HuH-7.5 (cell line): ENCODE measurements around the gene SIAH2.
A peak's percentile ranks its signal among the peaks of the same experiment; 100 is the strongest.

Experiments used
- DNase-seq: peaks from one replicate; pipeline ENCODE4 v3.0.0; 2011; ENCODE audit warnings: low spot score

SIAH2 gene

DNA sequence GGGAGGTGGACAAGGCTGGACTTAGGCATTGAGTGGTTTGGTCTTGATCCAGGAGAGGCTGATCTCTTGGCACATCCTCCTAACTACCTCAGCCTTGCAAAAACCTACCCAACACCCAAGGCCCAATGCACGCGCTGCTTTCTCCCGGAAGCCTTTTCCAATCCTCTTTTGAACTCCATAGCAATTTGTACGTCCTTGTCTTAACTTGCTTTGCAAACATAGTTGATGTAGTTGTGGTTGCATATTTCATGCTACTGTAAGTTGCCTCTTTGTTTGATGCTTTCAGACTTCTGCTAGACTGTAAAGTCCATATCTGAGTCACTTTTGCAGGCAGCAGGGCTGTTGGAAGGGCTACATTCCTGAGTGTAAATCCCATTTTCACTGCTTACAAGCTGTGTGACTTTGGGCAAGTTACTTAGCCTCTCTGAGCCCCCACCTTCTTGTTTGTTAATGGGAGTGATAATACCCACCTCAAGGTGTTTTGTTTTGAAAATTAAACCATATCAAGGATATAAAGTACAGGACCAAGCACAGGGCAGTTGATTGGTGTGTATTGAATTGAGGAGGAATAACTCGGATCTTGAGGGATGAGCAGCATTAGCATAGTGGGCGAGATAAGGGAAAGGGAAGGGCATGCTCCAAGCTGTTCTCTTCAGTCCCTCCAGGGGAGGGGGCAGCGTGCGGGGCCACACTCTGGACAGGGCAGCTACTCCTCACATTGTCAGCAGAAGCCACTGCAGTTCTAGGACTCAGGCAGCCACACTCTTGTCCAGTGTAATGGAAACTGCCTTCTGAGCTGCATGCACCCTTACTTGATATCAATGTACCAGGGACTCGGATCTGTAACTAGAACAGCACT is 28.8 kb downstream of the SIAH2 start:
- no peak for DNase-seq

DNA sequence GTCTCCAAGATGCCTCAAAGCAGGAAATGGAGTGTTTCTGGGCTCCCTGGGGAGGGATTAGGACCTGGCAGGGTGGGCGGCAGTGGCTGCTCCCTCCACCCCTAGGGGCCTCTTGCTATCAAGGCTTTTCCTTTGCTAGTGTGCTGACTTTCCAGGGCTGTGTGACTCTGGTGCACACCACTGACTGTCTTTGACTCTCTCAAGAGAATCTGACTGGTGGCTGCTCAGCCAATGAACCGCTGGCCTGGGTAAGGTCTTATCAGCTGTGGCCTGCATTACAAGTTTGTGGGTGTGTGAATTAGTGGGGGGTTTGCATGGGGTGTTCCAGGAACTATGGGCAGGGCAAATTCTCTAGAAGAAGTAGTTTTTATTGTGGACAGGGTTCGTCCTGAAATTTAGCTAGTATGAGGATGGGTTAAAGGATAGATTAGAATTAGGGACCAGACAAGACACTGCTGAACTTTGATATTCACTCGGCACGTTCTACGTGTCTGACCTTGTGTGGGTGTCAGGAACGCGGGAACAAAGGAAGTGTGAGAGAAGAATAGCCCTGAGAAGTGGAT is 29.5 kb downstream of the SIAH2 start:
- DNase-seq, result no peak

GRCh38 chr3:150729682-150730360 is 33.1 kb downstream of the SIAH2 start:
- no peak for DNase-seq

DNA sequence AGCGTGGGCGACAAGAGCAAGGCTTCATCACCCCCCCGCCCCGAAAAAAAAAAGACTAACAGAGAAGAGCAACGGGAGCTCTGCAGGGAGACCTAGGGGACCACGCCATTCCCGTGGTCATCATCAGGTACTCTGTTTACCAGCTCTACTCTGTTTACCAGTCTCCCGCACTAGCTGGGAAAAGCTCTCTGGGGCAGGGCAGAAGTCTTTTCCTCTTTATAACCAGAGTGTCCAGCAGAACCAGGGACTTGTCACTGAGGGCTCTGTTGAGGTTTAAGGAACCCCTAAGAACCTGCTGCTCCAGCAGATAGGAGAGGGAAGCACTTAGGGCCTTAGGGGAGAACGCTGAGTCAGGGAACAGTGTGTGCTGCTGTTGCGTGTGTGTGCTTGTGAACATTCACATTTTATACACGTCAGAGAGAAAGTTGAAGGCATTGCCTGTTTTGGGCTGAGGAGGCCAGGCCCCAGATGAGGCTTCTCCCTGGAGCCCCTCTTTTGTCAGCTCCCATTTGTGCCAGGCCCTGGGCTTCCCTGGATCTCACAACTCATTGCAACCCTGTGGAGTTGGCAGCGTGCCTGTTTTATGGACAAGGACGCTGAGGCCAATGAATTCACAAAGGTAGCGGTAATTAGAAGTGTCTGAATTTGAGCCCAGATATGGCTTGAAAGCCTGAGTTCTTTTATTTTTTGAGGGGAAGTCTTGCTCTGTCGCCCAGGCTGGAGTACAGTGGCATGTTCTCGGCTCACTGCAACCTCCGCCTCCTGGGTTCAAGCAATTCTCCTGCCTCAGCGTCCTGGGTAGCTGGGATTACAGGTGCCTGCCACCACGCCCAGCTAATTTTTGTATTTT is 35.1 kb downstream of the SIAH2 start:
- DNase-seq, result no peak

- DNase-seq, result no peak
These were observed 37.4 kb downstream of the SIAH2 start for GRCh38 chr3:150725548-150725947.

GRCh38 chr3:150723946-150724345 is 39.0 kb downstream of the SIAH2 start:
- DNase-seq, result no peak

DNA sequence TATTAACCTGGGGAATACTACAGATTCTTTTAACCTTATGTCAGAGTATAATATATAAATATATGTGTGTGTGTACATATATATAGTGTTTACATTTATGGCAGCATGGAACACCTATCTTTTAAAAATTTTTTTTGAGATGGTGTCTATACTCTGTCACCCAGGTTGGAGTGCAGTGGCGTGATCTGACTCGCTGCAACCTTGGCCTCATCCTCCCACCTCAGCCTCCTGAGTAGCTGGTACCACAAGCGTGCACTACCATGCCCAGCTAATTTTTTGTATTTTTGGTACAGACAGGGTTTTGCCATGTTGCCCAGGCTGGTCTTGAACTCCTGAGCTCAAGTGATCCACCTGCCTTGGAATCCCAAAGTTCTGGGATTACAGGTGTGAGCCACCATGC is 40.7 kb downstream of the SIAH2 start:
- DNase-seq, result no peak

- DNase-seq, result peak; percentile 48
These were observed 41.5 kb downstream of the SIAH2 start for GRCh38 chr3:150721285-150722130.

DNA sequence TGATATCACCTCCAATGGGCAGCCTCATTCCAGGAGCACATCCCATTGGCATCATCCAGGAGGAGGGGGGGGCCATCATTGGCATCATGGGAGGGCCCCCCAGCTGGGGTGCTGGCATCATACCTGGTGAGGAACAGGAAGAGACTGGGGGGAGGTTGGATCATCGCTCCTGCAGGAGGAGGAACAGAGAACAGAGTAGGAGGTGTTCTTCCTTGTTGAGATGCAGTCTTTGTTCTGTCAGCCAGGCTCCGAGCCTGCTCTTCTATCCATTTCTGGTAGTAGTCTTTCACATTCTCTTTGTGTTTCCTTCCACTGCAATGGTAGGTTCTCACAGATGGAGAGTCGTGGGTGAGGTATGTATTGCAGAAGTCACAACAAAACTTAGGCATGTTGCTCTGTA is 42.5 kb downstream of the SIAH2 start:
- DNase-seq, result no peak

- no peak for DNase-seq
These were observed 52.9 kb downstream of the SIAH2 start for GRCh38 chr3:150710097-150710496.

- DNase-seq, result peak; percentile 77
These were observed 59.1 kb downstream of the SIAH2 start, which contains the start of gene ERICH6 for GRCh38 chr3:150703756-150704344. Gene ERICH6, minus strand, starts transcription at chr3:150703920. Its CDS starts 22 bp downstream, at chr3:150703898.

- DNase-seq, result peak; percentile 8
These were observed 59.6 kb downstream of the SIAH2 start for GRCh38 chr3:150703299-150703755.

GRCh38 chr3:150699068-150699639 is 63.8 kb downstream of the SIAH2 start:
- no peak for DNase-seq

- DNase-seq, result no peak
These were observed 65.3 kb downstream of the SIAH2 start for GRCh38 chr3:150697646-150698045.

DNA sequence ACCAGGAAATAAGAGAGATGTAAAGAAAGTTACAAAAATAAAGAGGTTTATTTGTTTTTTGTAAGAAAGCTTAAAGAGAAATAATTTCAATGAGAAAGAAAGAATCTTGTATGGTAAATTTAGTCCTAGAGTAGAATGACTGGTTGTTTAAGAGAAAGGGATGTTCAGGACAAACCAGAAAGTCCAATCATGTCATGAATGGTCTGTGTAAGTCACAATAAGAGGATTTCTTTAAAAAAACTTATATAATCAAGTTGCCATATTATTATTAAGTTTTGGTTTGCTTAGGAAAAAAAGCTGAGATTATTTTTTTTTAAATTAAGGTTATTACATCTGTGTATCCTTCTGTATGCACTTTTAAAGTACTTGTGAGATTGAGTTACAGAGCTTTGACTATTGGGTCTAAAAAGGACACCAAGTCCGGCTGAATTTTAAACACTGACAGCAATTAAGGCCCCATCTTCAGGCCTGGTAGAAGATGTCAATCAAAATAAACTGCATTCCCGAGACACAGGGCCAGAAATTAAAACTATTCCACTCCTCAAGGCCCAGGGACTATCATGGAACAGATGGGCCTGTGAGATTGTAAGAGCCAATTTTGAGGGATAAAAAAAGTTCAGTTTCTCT is 71.4 kb downstream of the SIAH2 start:
- no peak for DNase-seq
